ENCODE results near the gene ZGLP1.

The ZGLP1 gene

GRCh38 chr19:10274589-10274988 is 35.0 kb downstream of the ZGLP1 start:
- no peak for DNase-seq

GRCh38 chr19:10271543-10272086 is 38.0 kb downstream of the ZGLP1 start:
- no peak for DNase-seq

- DNase-seq, result peak in 3 of 4 experiments; percentile 37 to 58 (median 49)
Observed at GRCh38 chr19:10270616-10271394, 38.8 kb downstream of the ZGLP1 start, which contains the start of gene ICAM1. ICAM1 (plus strand) TSS chr19:10271120; CDS start chr19:10271160, 40 bp downstream.

GRCh38 chr19:10270180-10270615 is 39.4 kb downstream of the ZGLP1 start:
- DNase-seq, result peak in 1 of 4 experiments; percentile 25

- DNase-seq, result peak; percentile 66 to 87 (median 84)
Observed at GRCh38 chr19:10269333-10270179, 40.1 kb downstream of the ZGLP1 start.

- no peak for DNase-seq
Observed at GRCh38 chr19:10268071-10268470, 41.5 kb downstream of the ZGLP1 start.

- DNase-seq, result no peak
Observed at GRCh38 chr19:10266706-10267105, 42.9 kb downstream of the ZGLP1 start.

- DNase-seq, result no peak
Observed at GRCh38 chr19:10262771-10263170, 46.8 kb downstream of the ZGLP1 start.

- no peak for DNase-seq
Observed at GRCh38 chr19:10260141-10260584, 49.5 kb downstream of the ZGLP1 start.

- DNase-seq, result peak; percentile 50 to 77 (median 64)
Observed at GRCh38 chr19:10259162-10259905, 50.3 kb downstream of the ZGLP1 start.

GRCh38 chr19:10258080-10258710 is 51.4 kb downstream of the ZGLP1 start:
- DNase-seq, result no peak

- DNase-seq, result no peak
Observed at GRCh38 chr19:10256970-10257615, 52.5 kb downstream of the ZGLP1 start.

- DNase-seq, result no peak
Observed at GRCh38 chr19:10256551-10256950, 53.1 kb downstream of the ZGLP1 start.

GRCh38 chr19:10255358-10255757 is 54.3 kb downstream of the ZGLP1 start:
- no peak for DNase-seq
